Body of pancreas (tissue), 4 donors: ENCODE results near the gene GMDS.

Experiments used
- CTCF ChIP-seq, 7 experiments: fragments of 450-650 bp in 4 of 7; fragments of 200-600 bp in 3 of 7; sonication (generic) in 3 of 7; IDR thresholded peaks; one replicate each; pipeline ENCODE4 v1.5.1; 2016 to 2019; ENCODE audit warnings: antibody characterized with exemption in 7 of 7
- POLR2A ChIP-seq, 3 donors: fragments of 450-650 bp; IDR thresholded peaks; one replicate each; pipeline ENCODE4 v1.6.1; 2016; ENCODE audit warnings: antibody characterized with exemption in 3 of 3, mild to moderate bottlenecking in 2 of 3

GRCh38 chr6:2185466-2185865 is 59.9 kb downstream of the GMDS start:
- TF ChIP-seq CTCF (IDR thresholded peaks at IDR 0.05), result no peak
- no peak for TF ChIP-seq POLR2A (IDR thresholded peaks at IDR 0.05)
